Muscle of arm (tissue), 12 donors: ENCODE measurements around the gene RHBDF2. TPM values are rescaled to one million over a fixed set of nuclear protein-coding genes. Genes with fewer than 3 reads are reported as not detected.
A peak's percentile ranks its signal among the peaks of the same experiment; 100 is the strongest.
"Not testable (repeated sequence)": the region's sequence is repeated elsewhere in the genome, so short reads cannot be mapped to it uniquely, and the experiment has no call there.

Experiments used
- DNase-seq: peaks from one replicate; pipeline ENCODE4 v3.0.0-alpha.2; 2013
- polyA plus RNA-seq, 12 donors: library from polyadenylated mRNA; unstranded; fragments of 120-200 nt; gene quantifications; one replicate each; pipeline ENCODE4 v1.2.1, GENCODE V29; 2013; ENCODE audit not compliant: insufficient read length in 12 of 12

The RHBDF2 gene
- polyA plus RNA-seq, 12 donors: 3.6 to 12.2 (median 4.9) TPM; not detected in 2

- DNase-seq: no peak
Measured at GRCh38 chr17:76538941-76539570, 37.8 kb upstream of the RHBDF2 start.

- no peak for DNase-seq
Measured at GRCh38 chr17:76538281-76538931, 37.2 kb upstream of the RHBDF2 start.

- DNase-seq: no peak
Measured at GRCh38 chr17:76537578-76538280, 36.5 kb upstream of the RHBDF2 start, which contains the start of gene CYGB. Gene CYGB, minus strand, starts transcription at chr17:76537709. Its CDS starts 167 bp downstream, at chr17:76537542.

GRCh38 chr17:76537288-76537577, 36.0 kb upstream of the RHBDF2 start:
- no peak for DNase-seq

- no peak for DNase-seq
Measured at GRCh38 chr17:76536511-76537287, 35.5 kb upstream of the RHBDF2 start.

GRCh38 chr17:76535788-76536510, 34.7 kb upstream of the RHBDF2 start:
- no peak for DNase-seq

- DNase-seq: no peak
Measured at GRCh38 chr17:76534831-76535732, 33.9 kb upstream of the RHBDF2 start.

GRCh38 chr17:76533640-76534359, 32.6 kb upstream of the RHBDF2 start:
- not testable (repeated sequence) for DNase-seq

- DNase-seq: no peak
Measured at GRCh38 chr17:76532072-76532651, 30.9 kb upstream of the RHBDF2 start.

GRCh38 chr17:76531486-76532038, 30.3 kb upstream of the RHBDF2 start:
- DNase-seq: no peak

GRCh38 chr17:76530811-76531485, 29.7 kb upstream of the RHBDF2 start:
- DNase-seq: no peak

GRCh38 chr17:76530095-76530723, 29.0 kb upstream of the RHBDF2 start:
- peak; percentile 85 for DNase-seq

GRCh38 chr17:76529224-76530094, 28.2 kb upstream of the RHBDF2 start:
- DNase-seq: peak; percentile 90

- DNase-seq: no peak
Measured at GRCh38 chr17:76528528-76529223, 27.5 kb upstream of the RHBDF2 start.

GRCh38 chr17:76528156-76528527, 26.9 kb upstream of the RHBDF2 start:
- DNase-seq: no peak

- DNase-seq: no peak
Measured at GRCh38 chr17:76527430-76528111, 26.3 kb upstream of the RHBDF2 start.
